Measurements from ENCODE around the gene FGF14.
"Not testable (repeated sequence)": the region's sequence is repeated elsewhere in the genome, so short reads cannot be mapped to it uniquely, and the experiment has no call there.

The FGF14 gene

GRCh38 chr13:102097708-102098107 lies 304.1 kb downstream of the FGF14 start:
- Histone ChIP-seq H3K27me3 (replicated peaks in 2 of 5; ENCODE audit: control insufficient read depth in 4 of 5, insufficient read depth in 5 of 5, low read length in 4 of 5) (peaks cover 0 to 2% (median 0%) of the 10 kb centered on the region in 5 experiments), H3K9me3 (ENCODE audit: control extremely low read depth in 1 of 5, control insufficient read depth in 4 of 5, insufficient read depth in 2 of 5, low read depth in 1 of 5, low read length in 4 of 5) (no peaks in the 10 kb centered on the region), H3K4me3 (ENCODE audit: control insufficient read depth in 1 of 7, extremely low read depth in 1 of 7, insufficient read depth in 4 of 7, low read depth in 2 of 7, low read length in 6 of 7) (no peak overlapping the region), H3K4me1 (ENCODE audit: control extremely low read depth in 1 of 4, control insufficient read depth in 4 of 4, insufficient read depth in 4 of 4, low read length in 3 of 4) (no peaks in the 10 kb centered on the region), H3K36me3 (ENCODE audit: control insufficient read depth in 4 of 4, insufficient read depth in 4 of 4, low read length in 3 of 4) (no peaks in the 10 kb centered on the region), H3K27ac (ENCODE audit: insufficient read depth in 1 of 2, low read depth in 1 of 2, low read length in 2 of 2, poor library complexity in 1 of 2, severe bottlenecking in 2 of 2) (no peak overlapping the region)
- ChIA-PET CTCF (no interaction called here), POLR2A (no interaction called here)
- DNase-seq = no peak
- WGBS (ENCODE audit: insufficient coverage) = 49% methylated on average over 5 of the region's 5 CpGs

DNA sequence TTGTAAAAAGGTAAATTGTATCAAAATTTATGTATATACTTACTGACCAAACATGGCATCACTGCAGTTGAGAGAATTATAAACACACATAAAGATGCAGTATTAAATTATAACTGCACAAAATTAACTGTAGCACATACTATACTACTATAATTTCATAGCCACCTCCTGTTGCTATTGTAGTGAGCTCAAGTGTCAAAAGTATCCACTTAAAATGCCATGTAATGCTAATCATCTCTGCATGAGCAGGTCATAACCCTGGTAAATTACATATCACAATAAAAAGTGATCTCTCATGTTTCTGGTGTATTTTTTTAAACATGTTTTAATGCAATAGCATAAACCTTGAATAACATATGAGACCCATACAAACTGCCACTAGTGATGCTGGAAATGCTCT lies 308.6 kb downstream of the FGF14 start:
- H3K27me3 ChIP-seq (replicated peaks in 2 of 5; ENCODE audit: control insufficient read depth in 4 of 5, insufficient read depth in 5 of 5, low read length in 4 of 5); DNase-seq; H3K4me3 ChIP-seq (ENCODE audit: control insufficient read depth in 1 of 7, extremely low read depth in 1 of 7, insufficient read depth in 4 of 7, low read depth in 2 of 7, low read length in 6 of 7); H3K27ac ChIP-seq (ENCODE audit: insufficient read depth in 1 of 2, low read depth in 1 of 2, low read length in 2 of 2, poor library complexity in 1 of 2, severe bottlenecking in 2 of 2); H3K9me3 ChIP-seq (ENCODE audit: control extremely low read depth in 1 of 5, control insufficient read depth in 4 of 5, insufficient read depth in 2 of 5, low read depth in 1 of 5, low read length in 4 of 5); H3K36me3 ChIP-seq (ENCODE audit: control insufficient read depth in 4 of 4, insufficient read depth in 4 of 4, low read length in 3 of 4); POLR2A ChIA-PET; CTCF ChIA-PET; H3K4me1 ChIP-seq (ENCODE audit: control extremely low read depth in 1 of 4, control insufficient read depth in 4 of 4, insufficient read depth in 4 of 4, low read length in 3 of 4): not testable (repeated sequence)

- no peaks in the 10 kb centered on the region for H3K36me3 ChIP-seq (ENCODE audit: control insufficient read depth in 4 of 4, insufficient read depth in 4 of 4, low read length in 3 of 4)
- POLR2A ChIA-PET = no interaction called here
- H3K4me1 ChIP-seq (ENCODE audit: control extremely low read depth in 1 of 4, control insufficient read depth in 4 of 4, insufficient read depth in 4 of 4, low read length in 3 of 4) = no peaks in the 10 kb centered on the region
- WGBS (ENCODE audit: insufficient coverage) = 62% methylated on average over 3 of the region's 3 CpGs
- no peak overlapping the region for H3K4me3 ChIP-seq (ENCODE audit: control insufficient read depth in 1 of 7, extremely low read depth in 1 of 7, insufficient read depth in 4 of 7, low read depth in 2 of 7, low read length in 6 of 7)
- CTCF ChIA-PET = no interaction called here
- H3K9me3 ChIP-seq (ENCODE audit: control extremely low read depth in 1 of 5, control insufficient read depth in 4 of 5, insufficient read depth in 2 of 5, low read depth in 1 of 5, low read length in 4 of 5) = no peaks in the 10 kb centered on the region
- H3K27ac ChIP-seq (ENCODE audit: insufficient read depth in 1 of 2, low read depth in 1 of 2, low read length in 2 of 2, poor library complexity in 1 of 2, severe bottlenecking in 2 of 2) = no peak overlapping the region
- no peak for DNase-seq
- H3K27me3 ChIP-seq (replicated peaks in 2 of 5; ENCODE audit: control insufficient read depth in 4 of 5, insufficient read depth in 5 of 5, low read length in 4 of 5) = peaks cover 0 to 2% (median 0%) of the 10 kb centered on the region in 5 experiments
Measured at GRCh38 chr13:102091231-102091630, 310.6 kb downstream of the FGF14 start.

DNA sequence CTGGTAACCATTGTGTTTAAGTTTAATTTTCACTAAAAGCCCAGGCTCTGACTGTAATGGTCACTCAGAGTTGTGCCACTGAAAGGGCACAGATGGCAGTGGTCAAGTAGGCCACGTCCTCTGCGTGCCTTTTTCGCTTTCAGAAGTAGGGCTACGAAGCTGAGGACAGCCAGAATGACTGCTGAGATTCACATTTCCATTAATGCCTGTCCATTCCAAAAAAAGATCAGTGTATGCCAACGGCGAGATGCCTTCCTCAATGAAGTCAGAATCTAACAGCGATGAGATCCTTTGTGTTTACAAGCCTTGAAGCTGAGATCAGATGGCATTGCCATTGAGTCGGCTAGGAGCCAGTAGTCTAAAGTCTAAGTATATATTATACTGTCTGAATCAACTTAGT lies 311.3 kb downstream of the FGF14 start:
- Histone ChIP-seq H3K9me3 (ENCODE audit: control extremely low read depth in 1 of 5, control insufficient read depth in 4 of 5, insufficient read depth in 2 of 5, low read depth in 1 of 5, low read length in 4 of 5) (no peaks in the 10 kb centered on the region), H3K27me3 (replicated peaks in 2 of 5; ENCODE audit: control insufficient read depth in 4 of 5, insufficient read depth in 5 of 5, low read length in 4 of 5) (peaks cover 0 to 2% (median 0%) of the 10 kb centered on the region in 5 experiments), H3K4me3 (ENCODE audit: control insufficient read depth in 1 of 7, extremely low read depth in 1 of 7, insufficient read depth in 4 of 7, low read depth in 2 of 7, low read length in 6 of 7) (no peak overlapping the region), H3K4me1 (ENCODE audit: control extremely low read depth in 1 of 4, control insufficient read depth in 4 of 4, insufficient read depth in 4 of 4, low read length in 3 of 4) (no peaks in the 10 kb centered on the region), H3K27ac (ENCODE audit: insufficient read depth in 1 of 2, low read depth in 1 of 2, low read length in 2 of 2, poor library complexity in 1 of 2, severe bottlenecking in 2 of 2) (no peak overlapping the region), H3K36me3 (ENCODE audit: control insufficient read depth in 4 of 4, insufficient read depth in 4 of 4, low read length in 3 of 4) (no peaks in the 10 kb centered on the region)
- CTCF ChIA-PET = no interaction called here
- 97% methylated on average over 6 of the region's 8 CpGs for WGBS (ENCODE audit: insufficient coverage)
- POLR2A ChIA-PET = no interaction called here
- no peak for DNase-seq

GRCh38 chr13:102089722-102090121 lies 312.1 kb downstream of the FGF14 start:
- no peak overlapping the region for H3K27ac ChIP-seq (ENCODE audit: insufficient read depth in 1 of 2, low read depth in 1 of 2, low read length in 2 of 2, poor library complexity in 1 of 2, severe bottlenecking in 2 of 2)
- H3K27me3 ChIP-seq (replicated peaks in 2 of 5; ENCODE audit: control insufficient read depth in 4 of 5, insufficient read depth in 5 of 5, low read length in 4 of 5) = no peaks in the 10 kb centered on the region
- CTCF ChIA-PET = interaction anchor here (1.2 kb wide), 1 partner anchor 464 kb away, joined by 3 read pairs; no protein-coding TSS in a partner anchor
- H3K36me3 ChIP-seq (ENCODE audit: control insufficient read depth in 4 of 4, insufficient read depth in 4 of 4, low read length in 3 of 4) = no peaks in the 10 kb centered on the region
- POLR2A ChIA-PET = no interaction called here
- DNase-seq = no peak
- H3K4me3 ChIP-seq (ENCODE audit: control insufficient read depth in 1 of 7, extremely low read depth in 1 of 7, insufficient read depth in 4 of 7, low read depth in 2 of 7, low read length in 6 of 7) = no peak overlapping the region
- H3K4me1 ChIP-seq (ENCODE audit: control extremely low read depth in 1 of 4, control insufficient read depth in 4 of 4, insufficient read depth in 4 of 4, low read length in 3 of 4) = no peaks in the 10 kb centered on the region
- no peaks in the 10 kb centered on the region for H3K9me3 ChIP-seq (ENCODE audit: control extremely low read depth in 1 of 5, control insufficient read depth in 4 of 5, insufficient read depth in 2 of 5, low read depth in 1 of 5, low read length in 4 of 5)

GRCh38 chr13:102089177-102089576 lies 312.7 kb downstream of the FGF14 start:
- WGBS (ENCODE audit: insufficient coverage) = 100% methylated on average over 1 of the region's 2 CpGs
- CTCF ChIA-PET = interaction anchor here (1.2 kb wide), 1 partner anchor 465 kb away, joined by 3 read pairs; no protein-coding TSS in a partner anchor

GRCh38 chr13:102073251-102073650 lies 328.6 kb downstream of the FGF14 start:
- CTCF ChIA-PET = no interaction called here
- no CpG with 5 or more reads among the region's 1 CpG for WGBS (ENCODE audit: insufficient coverage)

More at GRCh38 chr13:102089177-102089576, 312.7 kb downstream of the FGF14 start:
- Histone ChIP-seq H3K4me3 (ENCODE audit: control insufficient read depth in 1 of 7, extremely low read depth in 1 of 7, insufficient read depth in 4 of 7, low read depth in 2 of 7, low read length in 6 of 7) (no peak overlapping the region), H3K4me1 (ENCODE audit: control extremely low read depth in 1 of 4, control insufficient read depth in 4 of 4, insufficient read depth in 4 of 4, low read length in 3 of 4) (no peaks in the 10 kb centered on the region), H3K9me3 (ENCODE audit: control extremely low read depth in 1 of 5, control insufficient read depth in 4 of 5, insufficient read depth in 2 of 5, low read depth in 1 of 5, low read length in 4 of 5) (no peaks in the 10 kb centered on the region), H3K27me3 (replicated peaks in 2 of 5; ENCODE audit: control insufficient read depth in 4 of 5, insufficient read depth in 5 of 5, low read length in 4 of 5) (no peaks in the 10 kb centered on the region), H3K36me3 (ENCODE audit: control insufficient read depth in 4 of 4, insufficient read depth in 4 of 4, low read length in 3 of 4) (no peaks in the 10 kb centered on the region), H3K27ac (ENCODE audit: insufficient read depth in 1 of 2, low read depth in 1 of 2, low read length in 2 of 2, poor library complexity in 1 of 2, severe bottlenecking in 2 of 2) (no peak overlapping the region)
- POLR2A ChIA-PET = no interaction called here
- no peak for DNase-seq

More at GRCh38 chr13:102073251-102073650, 328.6 kb downstream of the FGF14 start:
- no peaks in the 10 kb centered on the region for H3K4me1 ChIP-seq (ENCODE audit: control extremely low read depth in 1 of 4, control insufficient read depth in 4 of 4, insufficient read depth in 4 of 4, low read length in 3 of 4)
- H3K27ac ChIP-seq (ENCODE audit: insufficient read depth in 1 of 2, low read depth in 1 of 2, low read length in 2 of 2, poor library complexity in 1 of 2, severe bottlenecking in 2 of 2) = no peak overlapping the region
- no peaks in the 10 kb centered on the region for H3K36me3 ChIP-seq (ENCODE audit: control insufficient read depth in 4 of 4, insufficient read depth in 4 of 4, low read length in 3 of 4)
- no peaks in the 10 kb centered on the region for H3K27me3 ChIP-seq (replicated peaks in 2 of 5; ENCODE audit: control insufficient read depth in 4 of 5, insufficient read depth in 5 of 5, low read length in 4 of 5)
- no peak overlapping the region for H3K4me3 ChIP-seq (ENCODE audit: control insufficient read depth in 1 of 7, extremely low read depth in 1 of 7, insufficient read depth in 4 of 7, low read depth in 2 of 7, low read length in 6 of 7)
- POLR2A ChIA-PET = no interaction called here
- DNase-seq = no peak
- no peaks in the 10 kb centered on the region for H3K9me3 ChIP-seq (ENCODE audit: control extremely low read depth in 1 of 5, control insufficient read depth in 4 of 5, insufficient read depth in 2 of 5, low read depth in 1 of 5, low read length in 4 of 5)
